NT2/D1 (cell line): ENCODE measurements around the gene CD47.

Source experiments
- DNase-seq: peaks from one replicate; pipeline ENCODE4 v3.0.0-alpha.2; 2011; ENCODE audit warnings: low read depth, low spot score
- H3K27me3 ChIP-seq: 2 replicates; pipeline ENCODE4 v1.6.0; 2011; ENCODE audit warnings: mild to moderate bottlenecking; ENCODE audit not compliant: insufficient read length, insufficient read depth
- H3K36me3 ChIP-seq: 2 replicates; pipeline ENCODE4 v1.6.1; 2011; ENCODE audit warnings: mild to moderate bottlenecking, low read length, mixed read lengths; ENCODE audit not compliant: insufficient read depth, insufficient read length
- H3K4me1 ChIP-seq: 2 replicates; pipeline ENCODE4 v1.5.1; 2011; ENCODE audit not compliant: insufficient read depth, insufficient read length
- H3K4me3 ChIP-seq: 2 replicates; pipeline ENCODE4 v1.5.1; 2011; ENCODE audit warnings: low read depth; ENCODE audit not compliant: insufficient read length
- H3K9ac ChIP-seq: 2 replicates; pipeline ENCODE4 v1.6.0; 2011; ENCODE audit warnings: low read depth; ENCODE audit not compliant: insufficient read length
- H3K9me3 ChIP-seq: 2 replicates; pipeline ENCODE4 v1.5.1; 2011; ENCODE audit warnings: mild to moderate bottlenecking, low read length; ENCODE audit not compliant: insufficient read depth
- SUZ12 ChIP-seq: IDR thresholded peaks from 2 replicates; pipeline ENCODE4 v1.6.1; 2011; ENCODE audit not compliant: insufficient read length, insufficient read depth; ENCODE audit errors: extremely low read depth
- YY1 ChIP-seq: IDR thresholded peaks from 2 replicates; pipeline ENCODE4 v1.6.1; 2011; ENCODE audit not compliant: insufficient read length, insufficient read depth
- ZNF274 ChIP-seq: IDR thresholded peaks from 2 replicates; pipeline ENCODE4 v1.6.1; 2011; ENCODE audit warnings: mild to moderate bottlenecking, low read depth, low read length

Gene CD47

DNA sequence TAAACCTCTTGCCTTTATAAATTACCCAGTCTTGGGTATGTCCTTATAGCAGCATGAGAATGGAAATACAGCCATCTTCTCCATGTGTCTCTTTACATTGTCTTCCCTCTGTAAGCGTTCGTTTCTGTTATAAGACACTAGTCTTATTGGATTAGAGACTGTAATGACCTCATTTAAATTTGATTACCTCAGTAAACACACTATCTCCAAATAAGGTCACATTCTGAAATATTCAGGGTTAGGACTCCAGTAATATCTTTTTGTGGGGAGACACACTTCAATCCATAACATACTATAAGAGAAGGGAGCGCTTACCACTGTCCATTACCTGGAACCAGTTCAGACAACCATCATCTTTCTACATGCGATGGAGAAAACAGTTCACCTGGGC, 34.3 kb upstream of the CD47 start:
- H3K36me3 ChIP-seq = no peaks in the 10 kb centered on the region
- no peaks in the 10 kb centered on the region for H3K4me1 ChIP-seq
- H3K4me3 ChIP-seq = no peak overlapping the region
- TF ChIP-seq YY1 = no peak
- no peak for TF ChIP-seq SUZ12
- no peak for TF ChIP-seq ZNF274
- no peak for DNase-seq
- H3K27me3 ChIP-seq = no peaks in the 10 kb centered on the region
- no peak overlapping the region for H3K9ac ChIP-seq
- no peaks in the 10 kb centered on the region for H3K9me3 ChIP-seq

DNA sequence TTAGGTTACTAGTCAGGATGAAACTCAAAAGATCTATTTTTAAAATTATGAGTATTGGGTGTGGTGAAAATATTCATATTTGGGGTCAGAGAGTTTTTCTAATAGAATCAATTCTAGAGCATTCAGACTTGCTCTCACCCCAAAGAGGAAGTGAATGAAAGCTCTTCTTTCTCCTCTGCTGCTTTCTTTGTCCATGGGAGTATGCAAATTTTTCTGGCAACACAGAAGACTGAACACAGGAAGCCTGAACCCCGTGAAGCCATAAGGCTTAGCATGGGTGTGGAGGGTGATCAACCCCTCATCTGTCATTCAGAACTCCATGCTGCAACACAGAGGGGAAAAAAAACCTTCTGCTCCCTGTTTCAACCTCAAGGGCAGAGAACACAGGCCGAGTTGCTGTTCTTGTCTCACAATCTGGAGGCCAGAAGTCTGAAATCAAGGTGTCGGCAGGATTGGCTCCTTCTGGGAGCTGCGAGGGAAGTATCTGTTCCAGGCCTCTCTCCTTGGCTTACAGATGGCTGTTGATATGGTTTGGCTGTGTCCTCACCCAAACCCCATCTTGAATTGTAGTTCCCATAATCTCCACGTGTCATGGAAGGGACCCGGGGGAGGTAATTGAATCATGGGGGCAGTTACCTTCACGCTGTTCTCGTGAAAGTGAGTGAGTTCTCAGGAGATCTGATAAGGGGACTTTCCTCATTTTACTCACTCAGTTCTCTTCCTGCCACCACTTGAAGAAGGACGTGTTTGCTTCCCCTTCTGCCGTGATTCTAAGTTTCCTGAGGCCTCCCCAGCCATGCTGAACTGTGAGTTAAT, 33.7 kb upstream of the CD47 start:
- no peak for TF ChIP-seq SUZ12
- no peak for TF ChIP-seq ZNF274
- TF ChIP-seq YY1 = no peak
- Histone ChIP-seq H3K4me1 (no peaks in the 10 kb centered on the region), H3K4me3 (no peak overlapping the region), H3K27me3 (no peaks in the 10 kb centered on the region), H3K9ac (no peak overlapping the region), H3K9me3 (no peaks in the 10 kb centered on the region), H3K36me3 (no peaks in the 10 kb centered on the region)
- peak; percentile 15 for DNase-seq

DNA sequence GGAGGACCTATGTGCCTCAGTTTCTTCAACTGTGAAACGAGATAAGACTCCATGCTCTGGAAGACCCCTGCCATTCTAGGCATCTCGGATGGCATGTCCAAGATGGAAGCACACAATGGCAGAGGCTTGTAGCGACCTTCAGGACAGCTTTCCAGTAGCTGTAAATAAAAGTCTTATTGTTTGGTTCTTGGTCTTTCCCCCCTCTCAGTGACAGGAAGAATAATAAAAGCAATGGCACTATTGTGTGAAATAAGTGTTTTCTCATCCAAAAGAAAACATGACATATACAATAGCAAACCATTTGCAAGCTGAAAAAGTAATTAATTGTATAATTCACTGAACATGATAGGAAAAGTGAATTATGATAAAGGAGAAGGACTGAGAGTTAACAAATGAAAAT, 32.5 kb upstream of the CD47 start:
- no peak for DNase-seq
- TF ChIP-seq ZNF274 (no peak), YY1 (no peak), SUZ12 (no peak)
- H3K27me3 ChIP-seq = no peaks in the 10 kb centered on the region
- no peaks in the 10 kb centered on the region for H3K4me1 ChIP-seq
- H3K36me3 ChIP-seq = no peaks in the 10 kb centered on the region
- H3K9me3 ChIP-seq = no peaks in the 10 kb centered on the region
- no peak overlapping the region for H3K4me3 ChIP-seq
- H3K9ac ChIP-seq = no peak overlapping the region

DNA sequence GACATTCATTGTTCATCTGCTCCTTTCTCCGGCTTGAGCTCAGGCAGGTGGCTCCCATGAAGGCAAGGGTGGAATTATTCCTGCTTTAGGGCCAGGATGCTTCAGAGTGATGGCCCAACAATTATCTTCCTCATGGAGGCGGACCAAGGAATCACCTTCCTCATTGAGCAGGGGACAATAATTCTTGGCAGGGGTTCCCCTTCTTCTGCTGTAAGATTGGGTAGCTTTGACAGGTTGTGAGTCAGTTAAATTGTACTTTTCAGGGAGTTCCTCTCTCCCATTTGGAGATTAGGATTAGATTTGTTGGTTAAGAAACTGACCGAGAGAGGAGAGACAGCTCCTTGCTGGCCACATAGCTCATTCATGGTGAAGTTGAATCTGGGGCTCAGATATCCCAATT, 31.4 kb upstream of the CD47 start:
- Histone ChIP-seq H3K4me3 (no peak overlapping the region), H3K9ac (no peak overlapping the region), H3K4me1 (no peaks in the 10 kb centered on the region), H3K27me3 (no peaks in the 10 kb centered on the region), H3K36me3 (no peaks in the 10 kb centered on the region), H3K9me3 (no peaks in the 10 kb centered on the region)
- DNase-seq = no peak
- TF ChIP-seq ZNF274 (no peak), SUZ12 (no peak), YY1 (no peak)

DNA sequence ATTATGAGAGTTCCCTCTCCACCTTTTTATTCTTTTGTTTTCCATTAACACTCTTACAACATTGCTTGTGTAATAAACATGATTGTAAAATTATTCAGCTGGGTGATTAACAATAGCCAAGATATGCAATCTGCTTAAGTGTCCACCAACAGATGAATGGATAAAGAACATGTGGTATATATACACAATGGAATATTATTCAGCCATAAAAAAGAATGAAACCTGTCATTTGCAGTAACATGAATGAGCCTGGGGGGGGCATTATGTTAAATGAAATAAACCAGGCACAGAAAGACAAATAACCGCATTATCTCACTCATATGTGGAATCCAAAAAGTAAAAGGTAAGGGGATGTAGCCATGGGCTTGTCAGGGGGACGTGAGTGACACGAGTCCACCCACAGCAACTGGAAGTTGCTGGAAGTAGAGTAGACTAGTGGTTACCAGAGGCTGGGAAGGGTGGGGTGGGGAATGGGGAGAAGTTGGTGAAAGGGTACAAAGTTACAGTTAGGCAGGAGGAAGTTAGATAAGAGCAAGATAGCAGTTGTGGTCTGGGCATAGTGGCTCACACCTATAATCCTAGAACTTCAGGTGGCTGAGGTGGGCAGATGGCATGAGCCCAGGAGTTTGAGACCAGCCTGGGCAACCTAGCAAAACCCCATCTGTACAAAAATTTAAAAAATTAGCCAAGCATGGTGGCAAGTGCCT, 28.7 kb upstream of the CD47 start:
- Histone ChIP-seq H3K27me3 (no peaks in the 10 kb centered on the region), H3K4me3 (no peak overlapping the region), H3K9ac (no peak overlapping the region), H3K36me3 (no peaks in the 10 kb centered on the region), H3K4me1 (no peaks in the 10 kb centered on the region), H3K9me3 (no peaks in the 10 kb centered on the region)
- no peak for DNase-seq
- no peak for TF ChIP-seq YY1
- no peak for TF ChIP-seq SUZ12
- no peak for TF ChIP-seq ZNF274

DNA sequence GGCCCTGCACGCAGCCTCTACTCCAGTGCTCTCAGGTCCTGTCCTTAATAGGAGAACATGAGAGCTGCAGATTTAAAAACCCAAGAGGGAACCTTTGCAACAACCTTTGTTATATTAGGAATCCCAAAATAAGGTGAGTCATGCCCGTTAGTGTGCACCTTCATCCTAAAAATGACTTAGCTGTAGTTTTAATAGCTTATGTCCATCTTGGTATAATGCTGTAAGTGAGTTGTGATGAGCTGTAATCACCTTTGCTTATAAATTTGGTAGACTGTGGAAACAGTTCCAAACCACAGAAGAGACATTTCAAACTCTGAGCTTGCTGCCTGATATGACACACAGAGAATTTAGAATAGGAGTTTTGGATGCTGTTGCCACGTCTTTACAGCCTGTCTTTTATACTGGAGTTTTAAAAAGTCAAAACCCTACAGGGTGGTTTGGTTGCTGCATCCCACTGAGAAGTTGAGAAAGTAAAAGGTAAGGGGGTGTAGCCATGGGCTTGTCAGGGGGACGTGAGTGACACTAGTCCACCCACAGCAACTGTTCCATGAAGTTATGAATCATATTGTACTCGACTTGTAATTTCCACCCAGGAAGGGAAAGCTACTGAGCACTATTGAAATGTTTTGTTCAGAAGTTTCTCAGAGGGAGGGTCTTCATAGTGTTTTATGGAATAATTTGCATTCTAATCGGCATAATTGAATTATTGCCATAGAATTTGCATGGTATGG, 27.4 kb upstream of the CD47 start:
- TF ChIP-seq YY1 (no peak), ZNF274 (no peak), SUZ12 (no peak)
- Histone ChIP-seq H3K36me3 (no peaks in the 10 kb centered on the region), H3K9me3 (no peaks in the 10 kb centered on the region), H3K27me3 (no peaks in the 10 kb centered on the region), H3K9ac (no peak overlapping the region), H3K4me3 (no peak overlapping the region), H3K4me1 (no peaks in the 10 kb centered on the region)
- no peak for DNase-seq
